Glomerular visceral epithelial cell (primary cell): ENCODE results near the gene HNRNPDL.
A peak's percentile ranks its signal among the peaks of the same experiment; 100 is the strongest.
"Not testable (repeated sequence)": the region's sequence is repeated elsewhere in the genome, so short reads cannot be mapped to it uniquely, and the experiment has no call there.

Experiments
- DNase-seq: peaks from one replicate; pipeline ENCODE4 v3.0.0-alpha.2; 2016; ENCODE audit errors: extremely low spot score

Gene HNRNPDL

GRCh38 chr4:82430193-82430963 lies at the start of gene HNRNPDL, which contains the start of gene ENOPH1:
TSS of gene HNRNPDL (minus strand) at chr4:82430462. CDS start at chr4:82429690, 772 bp downstream.
TSS of gene ENOPH1 (plus strand) at chr4:82430590. CDS start at chr4:82430830, 240 bp downstream.
- DNase-seq, result peak; percentile 97

GRCh38 chr4:82479562-82479961 lies 49.3 kb upstream of the HNRNPDL start:
- no peak for DNase-seq

GRCh38 chr4:82477469-82477868 lies 47.2 kb upstream of the HNRNPDL start:
- DNase-seq, result not testable (repeated sequence)

GRCh38 chr4:82475931-82476330 lies 45.7 kb upstream of the HNRNPDL start:
- not testable (repeated sequence) for DNase-seq

- DNase-seq, result no peak
These were observed 43.4 kb upstream of the HNRNPDL start for GRCh38 chr4:82473621-82474164.

- DNase-seq, result not testable (repeated sequence)
These were observed 42.8 kb upstream of the HNRNPDL start for GRCh38 chr4:82473080-82473479.

GRCh38 chr4:82469791-82470345 lies 39.6 kb upstream of the HNRNPDL start:
- peak; percentile 25 for DNase-seq

- DNase-seq, result no peak
These were observed 37.2 kb upstream of the HNRNPDL start for GRCh38 chr4:82467471-82467870.

- DNase-seq, result no peak
These were observed 33.0 kb upstream of the HNRNPDL start for GRCh38 chr4:82463221-82463620.

- peak; percentile 86 for DNase-seq
These were observed 32.2 kb upstream of the HNRNPDL start for GRCh38 chr4:82462415-82462831.

GRCh38 chr4:82461710-82462109 lies 31.4 kb upstream of the HNRNPDL start:
- DNase-seq, result no peak

- DNase-seq, result no peak
These were observed 28.5 kb upstream of the HNRNPDL start for GRCh38 chr4:82458729-82459128.

GRCh38 chr4:82457266-82457665 lies 27.0 kb upstream of the HNRNPDL start:
- no peak for DNase-seq

GRCh38 chr4:82452026-82452425 lies 21.8 kb upstream of the HNRNPDL start:
- DNase-seq, result no peak

- DNase-seq, result no peak
These were observed 20.9 kb upstream of the HNRNPDL start for GRCh38 chr4:82450966-82451755.

- no peak for DNase-seq
These were observed 17.6 kb upstream of the HNRNPDL start for GRCh38 chr4:82447886-82448285.

- no peak for DNase-seq
These were observed 8.8 kb upstream of the HNRNPDL start for GRCh38 chr4:82439088-82439487.

GRCh38 chr4:82437285-82438005 lies 7.2 kb upstream of the HNRNPDL start:
- peak; percentile 27 for DNase-seq

- DNase-seq, result no peak
These were observed 6.5 kb upstream of the HNRNPDL start for GRCh38 chr4:82436780-82437179.

- no peak for DNase-seq
These were observed 5.9 kb upstream of the HNRNPDL start for GRCh38 chr4:82436130-82436529.

GRCh38 chr4:82434949-82435348 lies 4.7 kb upstream of the HNRNPDL start:
- no peak for DNase-seq

GRCh38 chr4:82433791-82434190 lies 3.5 kb upstream of the HNRNPDL start:
- no peak for DNase-seq
